GM18867 (cell line): Measurements from ENCODE around the gene GID4.

Experiments
- ATAC-seq: cut with Tn5 transposase; IDR thresholded peaks from one replicate; pipeline ENCODE4 v1.9.1; 2021; ENCODE audit warnings: mild to moderate bottlenecking, moderate library complexity; ENCODE audit not compliant: unreplicated experiment

GID4 gene

GRCh38 chr17:18042983-18043382, 3.8 kb downstream of the GID4 start:
- ATAC-seq: no peak

GRCh38 chr17:18043491-18043890, 4.3 kb downstream of the GID4 start:
- ATAC-seq: no peak

DNA sequence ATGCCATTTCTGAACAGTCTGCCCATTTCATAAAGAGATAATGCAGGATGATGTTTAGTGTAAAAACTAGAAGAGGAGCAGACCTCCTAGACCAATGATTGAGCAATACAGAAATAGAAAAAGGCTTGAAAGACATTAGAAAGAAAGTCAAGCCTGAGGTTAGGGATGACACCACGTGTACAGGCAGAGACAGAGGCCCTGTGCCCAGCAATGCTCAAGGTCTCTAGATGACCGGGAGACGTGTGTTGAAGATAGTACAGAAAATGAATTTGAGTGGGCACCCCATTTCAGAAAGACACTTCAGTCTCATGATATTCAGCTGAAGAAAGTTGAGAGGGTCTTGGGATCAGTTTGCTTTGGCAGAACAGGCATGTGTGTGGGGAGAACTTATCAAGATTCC, 5.4 kb downstream of the GID4 start:
- ATAC-seq: no peak

DNA sequence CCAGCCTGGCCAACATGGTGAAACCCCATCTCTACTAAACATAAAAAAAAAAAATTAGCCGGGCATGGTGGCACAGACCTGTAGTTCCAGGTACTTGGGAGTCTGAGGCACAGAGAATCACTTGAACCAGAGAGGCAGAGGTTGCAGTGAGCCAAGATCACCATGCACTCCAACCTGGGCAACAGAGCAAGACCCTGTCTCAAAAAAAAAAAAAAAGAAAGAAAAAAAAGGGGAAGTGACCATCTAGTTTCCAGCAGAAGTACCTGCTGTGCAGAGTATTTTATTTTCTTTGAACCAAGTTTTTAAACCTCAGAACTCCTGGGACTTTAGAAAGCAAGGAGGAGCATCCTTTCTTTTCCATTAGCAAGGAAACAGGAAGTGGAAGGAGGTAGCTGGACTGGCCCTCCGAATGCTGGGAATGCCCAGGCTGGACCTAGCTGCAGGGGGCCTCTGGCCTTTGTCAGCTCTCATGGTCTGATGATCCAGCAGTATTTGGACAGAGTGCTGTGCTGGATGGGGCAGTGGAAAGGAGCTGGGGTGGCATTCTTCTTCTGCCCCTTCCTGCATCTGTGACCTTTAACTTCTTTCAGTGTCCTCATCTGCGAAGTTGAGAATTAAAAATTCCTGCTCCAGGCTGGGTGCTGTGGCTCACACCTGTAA, 6.6 kb downstream of the GID4 start:
- no peak for ATAC-seq

DNA sequence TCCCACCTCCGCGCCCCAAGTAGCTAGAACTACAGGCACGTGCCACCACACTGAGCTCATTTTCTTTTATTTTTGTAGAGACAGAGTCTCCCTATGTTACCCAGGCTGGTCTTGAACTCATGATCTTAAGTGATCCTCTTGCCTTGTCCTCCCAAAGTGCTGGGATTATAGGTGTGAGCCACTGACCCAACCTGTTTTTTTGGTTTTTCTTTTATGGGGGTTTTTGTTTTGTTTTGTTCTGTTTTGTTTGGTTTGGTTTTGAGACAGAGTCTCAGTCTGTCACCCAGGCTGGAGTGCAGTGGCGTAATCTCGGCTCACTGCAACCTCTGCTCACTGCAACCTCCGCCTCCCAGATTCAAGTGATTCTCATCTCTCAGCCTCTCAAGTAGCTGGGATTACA, 16.4 kb downstream of the GID4 start:
- no peak for ATAC-seq

- no peak for ATAC-seq
Measured at GRCh38 chr17:18056214-18056613, 17.0 kb downstream of the GID4 start.

- ATAC-seq: no peak
Measured at GRCh38 chr17:18059283-18059682, 20.1 kb downstream of the GID4 start.

- no peak for ATAC-seq
Measured at GRCh38 chr17:18064053-18064452, 24.8 kb downstream of the GID4 start.

DNA sequence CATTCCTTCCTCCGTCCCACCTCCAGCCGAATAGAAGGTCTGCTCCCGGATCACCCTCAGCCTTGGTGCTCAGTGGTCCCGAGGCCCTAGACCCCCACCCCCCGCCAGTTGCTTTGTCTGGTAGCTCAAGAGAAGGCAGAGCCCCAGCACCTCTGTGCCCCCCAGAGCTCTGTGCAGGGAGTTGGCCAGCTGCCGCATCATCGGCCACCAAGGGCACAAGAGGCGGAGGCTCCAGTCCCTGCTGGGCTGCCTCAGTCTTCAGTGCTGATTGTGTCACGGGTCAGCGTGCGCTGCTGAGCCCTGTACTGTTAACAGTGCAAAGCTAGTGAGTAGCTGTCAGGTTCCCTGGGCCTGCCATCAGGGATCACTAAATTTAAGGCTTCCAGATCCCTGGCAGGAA, 26.3 kb downstream of the GID4 start:
- ATAC-seq: no peak

GRCh38 chr17:18066866-18067265, 27.7 kb downstream of the GID4 start:
- no peak for ATAC-seq

- no peak for ATAC-seq
Measured at GRCh38 chr17:18069101-18069500, 29.9 kb downstream of the GID4 start.

GRCh38 chr17:18070861-18071340, 31.7 kb downstream of the GID4 start:
- no peak for ATAC-seq

GRCh38 chr17:18071751-18072150, 32.5 kb downstream of the GID4 start:
- ATAC-seq: no peak

DNA sequence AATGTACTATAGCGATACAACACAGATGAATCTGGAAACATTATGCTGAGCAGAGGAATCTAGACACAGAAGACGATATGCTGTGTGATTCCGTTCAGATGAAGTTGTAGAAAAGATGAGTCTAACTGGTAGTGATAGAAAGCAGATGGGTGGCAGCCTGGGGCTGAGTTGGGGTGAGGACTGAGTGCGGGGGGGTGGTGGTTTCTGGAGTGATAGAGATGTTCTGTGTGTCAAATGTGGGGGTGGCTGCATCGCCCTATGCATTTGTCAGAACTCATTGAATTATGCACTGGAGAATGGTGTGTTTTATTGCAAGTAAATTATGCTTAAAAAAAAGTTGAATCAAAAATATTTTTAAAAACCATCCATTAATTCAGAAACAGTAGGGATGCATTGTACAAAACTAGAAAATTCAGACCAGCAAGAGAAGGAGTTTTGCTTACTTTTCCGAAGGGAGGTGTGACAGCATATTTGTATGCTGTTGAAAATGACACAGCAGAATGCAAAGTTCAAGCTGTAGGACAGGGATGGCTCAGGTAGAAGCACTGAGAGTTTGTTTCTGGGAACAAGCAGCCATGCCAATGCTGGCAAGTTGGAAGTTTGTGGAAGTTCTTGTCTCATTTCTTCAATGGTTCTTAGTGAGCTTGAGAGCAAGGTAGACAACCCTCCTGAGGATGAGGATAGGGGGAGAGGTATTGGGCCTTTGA, 35.5 kb downstream of the GID4 start:
- no peak for ATAC-seq

DNA sequence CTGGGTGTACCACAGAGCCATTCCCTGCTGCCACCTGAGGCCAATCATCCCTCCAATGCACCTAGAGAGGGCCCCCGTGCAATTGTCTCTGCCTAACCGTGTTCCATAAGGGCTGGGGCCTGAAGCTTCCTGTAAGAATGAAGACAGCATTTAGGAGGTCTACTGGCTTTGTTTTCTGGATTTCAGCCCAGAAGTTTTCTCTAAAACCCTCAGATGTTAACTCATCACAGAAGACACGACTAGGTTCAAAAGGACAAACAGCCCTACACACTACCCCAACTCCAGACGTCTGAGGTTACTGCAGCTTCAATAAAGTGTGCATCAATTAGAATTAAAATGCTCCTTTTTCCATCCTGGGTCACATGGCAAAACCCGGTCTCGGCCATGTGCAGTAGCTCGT, 37.7 kb downstream of the GID4 start:
- ATAC-seq: no peak

DNA sequence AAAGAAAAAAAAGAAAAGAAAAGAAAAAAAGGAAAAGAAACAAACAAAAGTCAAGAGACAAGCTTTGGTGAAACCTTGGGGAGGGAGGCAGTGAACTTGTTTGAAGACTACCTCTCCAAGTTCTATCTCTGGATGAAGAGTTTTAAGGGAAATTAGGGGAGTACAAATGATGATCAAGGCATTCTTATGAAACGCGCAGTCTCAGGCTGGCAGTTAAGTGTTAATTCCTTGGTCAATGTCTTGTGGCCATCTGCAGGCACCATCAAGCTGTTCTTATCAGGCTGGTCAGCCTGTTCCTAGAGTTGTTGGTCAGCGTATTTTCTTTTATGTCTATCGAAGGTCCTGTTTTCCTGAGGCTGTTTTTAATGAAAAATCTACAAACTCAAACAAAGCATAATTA, 40.3 kb downstream of the GID4 start:
- no peak for ATAC-seq

DNA sequence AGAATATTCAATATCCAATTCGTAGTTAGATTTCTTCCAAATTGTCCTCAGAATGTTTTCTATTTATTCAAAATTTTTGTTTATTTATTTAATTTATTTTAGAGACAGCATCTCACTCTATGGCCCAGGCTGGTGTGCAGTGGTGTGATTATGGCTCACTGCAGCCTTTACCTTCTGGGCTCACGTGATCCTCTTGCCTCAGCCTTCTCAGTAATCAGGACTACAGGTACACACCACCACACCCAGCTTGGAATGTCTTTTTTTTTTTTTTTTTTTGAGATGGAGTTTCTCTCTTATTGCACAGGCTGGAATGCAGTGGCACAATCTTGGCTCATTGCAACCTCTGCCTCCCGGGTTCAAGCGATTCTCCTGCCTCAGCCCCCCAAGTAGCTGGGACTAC, 45.0 kb downstream of the GID4 start:
- no peak for ATAC-seq

GRCh38 chr17:18087610-18088491, 48.6 kb downstream of the GID4 start, which contains the start of gene DRG2:
Gene DRG2, plus strand, starts transcription at chr17:18087948. Its CDS starts 76 bp downstream, at chr17:18088024.
- peak; percentile 85 for ATAC-seq

- no peak for ATAC-seq
Measured at GRCh38 chr17:18089613-18090012, 50.4 kb downstream of the GID4 start.

- ATAC-seq: no peak
Measured at GRCh38 chr17:18093616-18094408, 54.6 kb downstream of the GID4 start.

- no peak for ATAC-seq
Measured at GRCh38 chr17:18094409-18094807, 55.2 kb downstream of the GID4 start.
